ENCODE results near the gene NPFF.

DNA sequence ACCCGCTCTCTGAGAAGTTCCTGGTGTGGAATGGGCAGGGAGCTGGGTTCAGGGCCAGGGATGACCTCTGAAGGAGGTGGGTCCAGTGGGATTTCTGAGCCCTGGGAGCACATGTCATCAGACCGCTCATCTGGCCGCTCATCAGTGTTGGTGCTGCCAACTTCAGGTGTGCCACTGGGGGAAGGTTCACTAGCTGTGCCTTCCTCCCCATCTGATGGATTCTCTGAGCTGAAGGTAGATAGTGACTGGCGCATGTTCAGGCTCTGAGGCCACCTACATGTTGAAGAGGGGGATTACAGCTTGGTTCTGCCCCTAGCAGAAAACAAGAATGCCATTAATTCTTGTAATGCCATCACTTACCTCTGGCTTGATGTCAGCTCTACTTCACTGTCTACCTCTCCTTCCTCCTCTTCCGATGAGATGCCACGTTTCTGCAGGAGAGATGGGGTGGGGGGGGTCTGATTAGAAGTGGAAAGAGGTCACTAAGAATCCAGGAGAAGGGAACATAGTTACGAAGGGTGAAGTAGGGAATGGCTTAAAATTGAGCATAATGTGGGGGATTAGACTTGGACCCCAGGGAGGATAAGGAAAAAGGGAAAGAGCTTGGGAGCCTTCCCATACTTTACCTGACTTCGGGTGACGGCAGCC, 25.2 kb downstream of the NPFF start:
- TF ChIP-seq POLR2A (IDR thresholded peaks at IDR 0.05) = no peak
- TF ChIP-seq, protein P1, sequence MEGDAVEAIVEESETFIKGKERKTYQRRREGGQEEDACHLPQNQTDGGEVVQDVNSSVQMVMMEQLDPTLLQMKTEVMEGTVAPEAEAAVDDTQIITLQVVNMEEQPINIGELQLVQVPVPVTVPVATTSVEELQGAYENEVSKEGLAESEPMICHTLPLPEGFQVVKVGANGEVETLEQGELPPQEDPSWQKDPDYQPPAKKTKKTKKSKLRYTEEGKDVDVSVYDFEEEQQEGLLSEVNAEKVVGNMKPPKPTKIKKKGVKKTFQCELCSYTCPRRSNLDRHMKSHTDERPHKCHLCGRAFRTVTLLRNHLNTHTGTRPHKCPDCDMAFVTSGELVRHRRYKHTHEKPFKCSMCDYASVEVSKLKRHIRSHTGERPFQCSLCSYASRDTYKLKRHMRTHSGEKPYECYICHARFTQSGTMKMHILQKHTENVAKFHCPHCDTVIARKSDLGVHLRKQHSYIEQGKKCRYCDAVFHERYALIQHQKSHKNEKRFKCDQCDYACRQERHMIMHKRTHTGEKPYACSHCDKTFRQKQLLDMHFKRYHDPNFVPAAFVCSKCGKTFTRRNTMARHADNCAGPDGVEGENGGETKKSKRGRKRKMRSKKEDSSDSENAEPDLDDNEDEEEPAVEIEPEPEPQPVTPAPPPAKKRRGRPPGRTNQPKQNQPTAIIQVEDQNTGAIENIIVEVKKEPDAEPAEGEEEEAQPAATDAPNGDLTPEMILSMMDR (IDR thresholded peaks at IDR 0.05) = peak in 1 of 6 experiments; percentile 14
- no peak for TF ChIP-seq POLR2AphosphoS5 (IDR thresholded peaks at IDR 0.05)

Data from upper lobe of left lung (tissue), 4 donors.